GM12873 (cell line): Measurements from ENCODE around the gene ITGA1.

Experiments used
- TF ChIP-seq, protein P1 (sequence below): IDR thresholded peaks from 2 replicates; pipeline ENCODE4 v1.5.1; 2012; ENCODE audit warnings: low read depth, mild to moderate bottlenecking, moderate library complexity, low read length, control low read depth; ENCODE audit not compliant: insufficient read depth; ENCODE audit errors: missing control alignments

ITGA1 gene

DNA sequence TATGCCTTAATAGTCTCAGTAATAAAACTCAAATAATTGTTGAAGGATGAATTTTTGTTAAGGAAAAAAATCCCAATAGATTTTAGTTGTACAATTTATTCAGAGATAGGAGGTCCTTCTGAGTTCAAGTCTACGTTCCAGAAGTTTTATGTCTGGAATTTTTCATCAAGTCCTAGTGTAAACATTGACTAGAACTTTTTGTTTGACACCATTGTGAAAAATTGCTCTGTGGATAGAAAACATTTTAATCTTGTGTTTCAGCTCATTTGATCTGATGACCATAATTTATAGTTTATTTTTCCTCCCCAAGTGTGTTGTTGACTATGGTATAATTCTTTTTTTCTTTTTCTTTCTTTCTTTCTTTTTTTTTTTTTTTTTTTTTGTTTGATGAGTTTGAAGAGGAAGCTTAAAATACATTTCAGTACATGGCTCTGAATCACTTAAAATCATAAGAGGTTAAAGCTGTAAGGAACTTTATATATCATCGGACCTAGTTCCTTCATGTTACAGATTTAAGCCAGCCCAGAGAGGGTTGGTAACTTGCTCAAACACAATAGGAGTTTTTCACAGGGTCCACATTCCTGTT is 20.7 kb downstream of the ITGA1 start:
- TF ChIP-seq, protein P1, sequence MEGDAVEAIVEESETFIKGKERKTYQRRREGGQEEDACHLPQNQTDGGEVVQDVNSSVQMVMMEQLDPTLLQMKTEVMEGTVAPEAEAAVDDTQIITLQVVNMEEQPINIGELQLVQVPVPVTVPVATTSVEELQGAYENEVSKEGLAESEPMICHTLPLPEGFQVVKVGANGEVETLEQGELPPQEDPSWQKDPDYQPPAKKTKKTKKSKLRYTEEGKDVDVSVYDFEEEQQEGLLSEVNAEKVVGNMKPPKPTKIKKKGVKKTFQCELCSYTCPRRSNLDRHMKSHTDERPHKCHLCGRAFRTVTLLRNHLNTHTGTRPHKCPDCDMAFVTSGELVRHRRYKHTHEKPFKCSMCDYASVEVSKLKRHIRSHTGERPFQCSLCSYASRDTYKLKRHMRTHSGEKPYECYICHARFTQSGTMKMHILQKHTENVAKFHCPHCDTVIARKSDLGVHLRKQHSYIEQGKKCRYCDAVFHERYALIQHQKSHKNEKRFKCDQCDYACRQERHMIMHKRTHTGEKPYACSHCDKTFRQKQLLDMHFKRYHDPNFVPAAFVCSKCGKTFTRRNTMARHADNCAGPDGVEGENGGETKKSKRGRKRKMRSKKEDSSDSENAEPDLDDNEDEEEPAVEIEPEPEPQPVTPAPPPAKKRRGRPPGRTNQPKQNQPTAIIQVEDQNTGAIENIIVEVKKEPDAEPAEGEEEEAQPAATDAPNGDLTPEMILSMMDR = no peak

DNA sequence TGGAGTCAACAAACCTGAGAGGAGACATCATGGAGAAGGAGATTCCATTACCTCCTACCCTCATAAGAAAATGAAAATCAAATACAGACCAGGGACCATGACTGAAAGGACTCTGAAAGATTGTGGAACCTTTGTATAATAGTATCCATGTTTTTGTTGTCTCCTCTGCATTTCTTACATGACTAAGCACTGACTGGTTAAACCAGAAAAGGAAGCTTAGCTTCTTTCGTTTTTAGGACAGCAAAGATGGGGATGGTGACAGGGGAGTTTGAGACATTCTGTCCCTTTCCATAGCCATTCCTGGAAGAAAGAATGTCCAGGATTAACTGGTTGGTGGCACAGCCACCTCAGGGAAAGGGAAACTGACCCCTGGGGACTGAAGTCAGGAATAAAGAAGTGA is 22.2 kb downstream of the ITGA1 start:
- TF ChIP-seq, protein P1 = no peak

DNA sequence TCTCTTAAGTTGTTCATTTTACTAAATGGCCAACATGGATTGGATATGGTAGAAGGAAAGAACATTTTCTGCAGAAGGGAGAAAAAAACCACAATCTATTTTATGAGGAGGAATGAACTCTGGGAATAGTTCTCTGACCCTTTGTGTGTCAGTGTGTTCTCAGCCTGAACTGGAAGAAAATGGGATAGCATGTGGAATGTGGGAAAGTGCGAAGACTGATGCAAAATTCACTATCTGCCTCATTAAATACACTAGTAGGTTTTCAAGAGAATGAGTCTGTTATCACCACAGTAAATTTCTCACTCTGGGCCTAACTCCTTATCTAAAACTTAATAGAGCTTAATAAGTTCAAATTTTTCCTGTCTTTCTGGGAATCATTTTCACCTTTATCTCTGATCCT is 22.7 kb downstream of the ITGA1 start:
- TF ChIP-seq, protein P1 = no peak

DNA sequence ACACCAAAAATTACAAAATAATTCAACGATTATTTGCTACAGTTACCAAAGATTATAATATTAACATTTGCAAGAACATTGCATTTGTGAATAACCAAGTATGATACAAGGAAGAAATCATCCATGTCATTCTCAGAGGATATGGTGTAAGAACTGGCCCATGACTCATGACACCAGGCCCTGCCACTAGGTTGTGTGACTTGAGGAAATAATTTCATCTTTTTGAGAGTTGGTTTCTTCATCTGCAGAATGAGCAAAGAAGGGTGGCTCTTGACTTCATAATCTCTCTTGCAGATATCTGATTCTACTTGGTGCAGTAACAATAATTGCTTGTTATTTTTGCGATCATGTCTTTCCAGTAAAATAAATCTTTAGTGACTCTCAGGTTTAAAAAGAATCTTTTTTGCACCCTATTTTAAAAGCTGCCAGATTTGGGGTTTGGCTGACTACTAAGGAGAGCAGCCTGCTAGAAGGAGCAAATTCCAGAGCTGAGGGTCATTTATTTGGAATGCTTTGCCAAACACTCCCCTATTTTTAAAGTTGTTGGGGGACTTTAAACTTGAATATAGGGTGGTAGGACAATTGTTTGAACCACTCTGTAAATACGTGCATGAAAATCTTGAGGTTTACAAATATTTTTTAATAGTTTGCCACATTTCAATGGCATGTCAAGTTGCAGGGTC is 23.5 kb downstream of the ITGA1 start:
- TF ChIP-seq, protein P1 = no peak

DNA sequence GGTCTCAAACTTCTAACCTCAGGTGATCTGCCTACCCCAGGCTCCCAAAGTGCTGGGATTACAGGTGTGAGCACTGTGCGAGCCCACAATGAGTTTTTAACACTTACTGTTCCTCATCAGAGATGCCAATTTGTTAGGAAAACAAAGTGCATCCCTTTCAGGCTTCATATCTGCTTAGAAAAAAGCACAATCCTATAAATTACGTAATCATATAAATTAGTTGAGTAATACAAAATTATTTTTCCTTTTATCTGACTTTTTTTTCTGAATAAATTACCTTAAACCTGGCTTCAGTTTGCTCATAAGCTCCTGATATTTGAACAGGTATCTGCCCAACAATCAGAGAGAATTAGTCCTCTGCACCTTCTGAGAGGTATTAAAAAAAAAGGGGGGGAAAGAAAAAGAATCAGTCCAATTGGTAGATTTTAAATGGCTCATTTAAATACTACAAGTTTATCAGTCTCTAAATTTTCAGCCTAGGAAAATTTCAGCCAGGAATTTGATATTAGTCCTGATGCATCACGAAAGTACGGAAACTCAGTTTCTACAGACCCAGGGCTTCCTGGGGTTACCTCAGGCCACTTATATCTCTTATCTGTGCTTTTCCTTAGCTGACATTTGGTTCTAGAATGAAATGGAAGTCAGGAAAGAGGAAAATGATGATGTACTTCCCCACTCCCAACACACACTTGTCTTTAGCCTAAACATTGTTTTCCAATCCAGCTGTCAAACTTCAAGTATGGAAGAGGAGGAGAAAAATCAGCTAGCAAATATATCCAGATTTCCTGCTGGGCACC is 26.8 kb downstream of the ITGA1 start:
- TF ChIP-seq, protein P1 = no peak

DNA sequence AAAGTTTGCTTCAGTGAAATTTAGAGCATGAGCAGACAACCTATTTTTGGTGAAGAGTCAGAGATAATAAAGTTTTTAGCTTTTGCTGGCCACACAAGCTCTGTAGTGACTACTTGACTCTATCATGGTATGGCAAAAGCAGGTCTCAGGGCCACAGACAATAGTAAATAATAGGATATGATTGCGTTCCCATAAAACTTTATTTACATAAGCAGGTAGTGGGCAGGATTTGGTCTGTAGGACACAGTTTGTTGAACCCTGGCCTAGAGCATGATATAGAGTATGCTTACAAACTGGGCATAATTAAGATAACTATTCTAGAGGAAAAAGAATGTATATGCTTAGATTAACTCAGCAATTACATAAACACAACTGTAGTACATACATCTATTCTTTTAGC is 30.1 kb downstream of the ITGA1 start:
- TF ChIP-seq, protein P1 = no peak

DNA sequence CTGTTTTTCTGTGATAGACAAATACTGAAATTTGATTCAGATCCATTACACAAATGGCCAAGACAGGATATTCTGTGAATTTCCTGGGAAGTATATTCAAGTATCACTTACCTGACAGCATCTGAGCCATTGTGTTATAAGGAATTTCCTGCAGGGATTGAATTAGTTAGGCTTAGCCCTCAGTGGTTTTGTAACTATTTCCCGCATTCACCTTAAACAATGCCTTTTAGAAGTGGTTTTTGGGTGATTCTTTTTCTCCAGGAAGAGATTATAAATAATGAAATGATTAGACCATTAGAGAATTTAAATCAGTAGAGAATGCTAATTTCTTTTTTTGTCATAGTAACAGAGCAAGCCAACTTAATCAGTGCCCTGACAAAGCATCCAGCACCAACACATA is 30.6 kb downstream of the ITGA1 start:
- TF ChIP-seq, protein P1 = no peak
